ENCODE data around the gene SYNDIG1. TPM values are rescaled to one million over a fixed set of nuclear protein-coding genes. Genes with fewer than 3 reads are reported as not detected.
"Not testable (repeated sequence)": the region's sequence is repeated elsewhere in the genome, so short reads cannot be mapped to it uniquely, and the experiment has no call there.

The SYNDIG1 gene
- total RNA-seq, 1 experiment from 2014 or later = not detected

- Mint-ChIP-seq H3K36me3 (ENCODE audit: insufficient read depth, unreplicated experiment) (peaks cover 4% of the 10 kb centered on the region), H3K27me3 (ENCODE audit: unreplicated experiment) (peaks cover 14% of the 10 kb centered on the region), H3K9me3 (ENCODE audit: low read depth, unreplicated experiment) (no peaks in the 10 kb centered on the region), H3K4me3 (ENCODE audit: low read depth, unreplicated experiment) (no peak overlapping the region), H3K4me1 (ENCODE audit: low read depth, unreplicated experiment) (no peaks in the 10 kb centered on the region), H3K27ac (ENCODE audit: unreplicated experiment) (no peak overlapping the region)
- CTCF ChIA-PET = no interaction called here
- BruUV-seq (replicated peaks) = no TSS peak
- no peak for TF ChIP-seq CTCF (IDR thresholded peaks at IDR 0.05; ENCODE audit: unreplicated experiment)
- intact Hi-C loops (cut with micrococcal nuclease; ENCODE audit: unreplicated experiment) = no loop called here
- DNase-seq = no peak
Observed at GRCh38 chr20:24506696-24507095, 37.3 kb downstream of the SYNDIG1 start.

GRCh38 chr20:24507182-24507853 is 37.9 kb downstream of the SYNDIG1 start:
- Mint-ChIP-seq H3K27ac (ENCODE audit: unreplicated experiment) (no peak overlapping the region), H3K36me3 (ENCODE audit: insufficient read depth, unreplicated experiment) (peaks cover 4% of the 10 kb centered on the region), H3K4me3 (ENCODE audit: low read depth, unreplicated experiment) (no peak overlapping the region), H3K9me3 (ENCODE audit: low read depth, unreplicated experiment) (no peaks in the 10 kb centered on the region), H3K27me3 (ENCODE audit: unreplicated experiment) (peaks cover 14% of the 10 kb centered on the region), H3K4me1 (ENCODE audit: low read depth, unreplicated experiment) (no peaks in the 10 kb centered on the region)
- TF ChIP-seq CTCF (IDR thresholded peaks at IDR 0.05; ENCODE audit: unreplicated experiment) = no peak
- no peak for DNase-seq
- CTCF ChIA-PET = no interaction called here
- intact Hi-C loops (cut with micrococcal nuclease; ENCODE audit: unreplicated experiment) = no loop called here
- BruUV-seq (replicated peaks) = no TSS peak

- H3K27ac Mint-ChIP-seq (ENCODE audit: unreplicated experiment) = not testable (repeated sequence)
Observed at GRCh38 chr20:24512441-24512840, 43.0 kb downstream of the SYNDIG1 start.

GRCh38 chr20:24518515-24518914 is 49.1 kb downstream of the SYNDIG1 start:
- Mint-ChIP-seq H3K27me3 (ENCODE audit: unreplicated experiment) (peaks cover 8% of the 10 kb centered on the region), H3K9me3 (ENCODE audit: low read depth, unreplicated experiment) (no peaks in the 10 kb centered on the region), H3K27ac (ENCODE audit: unreplicated experiment) (no peak overlapping the region), H3K4me1 (ENCODE audit: low read depth, unreplicated experiment) (no peaks in the 10 kb centered on the region), H3K36me3 (ENCODE audit: insufficient read depth, unreplicated experiment) (no peaks in the 10 kb centered on the region), H3K4me3 (ENCODE audit: low read depth, unreplicated experiment) (no peak overlapping the region)
- no TSS peak for BruUV-seq (replicated peaks)
- DNase-seq = no peak
- intact Hi-C loops (cut with micrococcal nuclease; ENCODE audit: unreplicated experiment) = no loop called here
- CTCF ChIA-PET = no interaction called here
- no peak for TF ChIP-seq CTCF (IDR thresholded peaks at IDR 0.05; ENCODE audit: unreplicated experiment)

More at GRCh38 chr20:24512441-24512840, 43.0 kb downstream of the SYNDIG1 start:
- DNase-seq; H3K4me3 Mint-ChIP-seq (ENCODE audit: low read depth, unreplicated experiment); H3K36me3 Mint-ChIP-seq (ENCODE audit: insufficient read depth, unreplicated experiment); BruUV-seq (replicated peaks); intact Hi-C loops (cut with micrococcal nuclease; ENCODE audit: unreplicated experiment); H3K4me1 Mint-ChIP-seq (ENCODE audit: low read depth, unreplicated experiment); CTCF ChIA-PET; H3K9me3 Mint-ChIP-seq (ENCODE audit: low read depth, unreplicated experiment); H3K27me3 Mint-ChIP-seq (ENCODE audit: unreplicated experiment): not testable (repeated sequence)

GRCh38 chr20:24519476-24519875 is 50.0 kb downstream of the SYNDIG1 start:
- Mint-ChIP-seq H3K27ac (ENCODE audit: unreplicated experiment) (no peak overlapping the region), H3K27me3 (ENCODE audit: unreplicated experiment) (peaks cover 8% of the 10 kb centered on the region), H3K36me3 (ENCODE audit: insufficient read depth, unreplicated experiment) (no peaks in the 10 kb centered on the region), H3K4me3 (ENCODE audit: low read depth, unreplicated experiment) (no peak overlapping the region), H3K4me1 (ENCODE audit: low read depth, unreplicated experiment) (no peaks in the 10 kb centered on the region), H3K9me3 (ENCODE audit: low read depth, unreplicated experiment) (no peaks in the 10 kb centered on the region)
- no TSS peak for BruUV-seq (replicated peaks)
- intact Hi-C loops (cut with micrococcal nuclease; ENCODE audit: unreplicated experiment) = no loop called here
- CTCF ChIA-PET = no interaction called here
- DNase-seq = no peak
- TF ChIP-seq CTCF (IDR thresholded peaks at IDR 0.05; ENCODE audit: unreplicated experiment) = no peak
